Measurements from ENCODE around the gene POLR2F. TPM values are rescaled to one million over a fixed set of nuclear protein-coding genes. Genes with fewer than 3 reads are reported as not detected.

The POLR2F gene
- total RNA-seq, 1 donor from 2014 or later, result 30.6 TPM

DNA sequence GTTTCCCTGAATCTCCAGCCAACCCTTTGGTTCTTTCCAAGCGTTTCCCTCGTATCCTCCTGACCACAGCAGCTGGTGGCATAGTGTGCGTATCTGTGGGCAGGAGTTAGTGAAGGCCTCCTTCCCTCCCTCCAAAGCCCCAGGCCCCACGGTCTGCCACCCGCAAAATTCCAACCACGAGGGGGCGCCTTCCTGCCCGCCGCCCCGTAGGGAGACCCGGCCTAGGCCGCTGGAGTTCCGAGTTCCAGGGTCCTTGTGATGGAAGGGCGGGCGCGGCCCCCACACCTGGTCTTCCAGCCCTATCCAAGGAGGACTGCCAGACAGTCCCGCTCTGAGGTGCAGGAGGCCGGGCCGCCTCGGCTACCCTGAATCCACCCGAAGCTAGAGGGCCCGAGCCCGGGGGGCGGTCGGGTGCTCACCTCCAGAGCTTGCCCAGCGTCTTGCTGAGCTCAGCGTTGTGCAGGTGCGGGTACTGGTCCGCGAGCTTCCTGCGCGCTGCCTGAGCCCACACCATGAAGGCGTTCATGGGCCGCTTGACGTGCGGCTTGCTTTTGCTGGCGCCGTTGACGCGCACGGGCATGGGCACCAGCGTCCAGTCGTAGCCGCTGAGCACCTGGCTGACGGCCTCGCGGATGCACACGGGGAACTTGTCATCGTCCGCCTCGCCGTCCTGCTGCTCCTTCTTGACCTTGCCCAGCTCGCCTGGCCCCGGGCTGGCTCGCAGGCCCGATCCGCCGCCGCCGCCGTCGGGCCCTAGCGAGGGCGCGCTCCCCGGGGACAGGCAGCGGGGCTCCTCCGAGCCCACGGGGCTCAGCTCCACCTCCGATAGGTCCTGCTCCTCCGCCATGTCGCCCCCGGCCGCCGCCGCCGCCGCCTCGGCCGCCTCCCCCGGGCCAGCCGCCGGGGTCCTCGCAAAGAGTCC lies 29.7 kb downstream of the POLR2F start:
- DNase-seq, result no peak

DNA sequence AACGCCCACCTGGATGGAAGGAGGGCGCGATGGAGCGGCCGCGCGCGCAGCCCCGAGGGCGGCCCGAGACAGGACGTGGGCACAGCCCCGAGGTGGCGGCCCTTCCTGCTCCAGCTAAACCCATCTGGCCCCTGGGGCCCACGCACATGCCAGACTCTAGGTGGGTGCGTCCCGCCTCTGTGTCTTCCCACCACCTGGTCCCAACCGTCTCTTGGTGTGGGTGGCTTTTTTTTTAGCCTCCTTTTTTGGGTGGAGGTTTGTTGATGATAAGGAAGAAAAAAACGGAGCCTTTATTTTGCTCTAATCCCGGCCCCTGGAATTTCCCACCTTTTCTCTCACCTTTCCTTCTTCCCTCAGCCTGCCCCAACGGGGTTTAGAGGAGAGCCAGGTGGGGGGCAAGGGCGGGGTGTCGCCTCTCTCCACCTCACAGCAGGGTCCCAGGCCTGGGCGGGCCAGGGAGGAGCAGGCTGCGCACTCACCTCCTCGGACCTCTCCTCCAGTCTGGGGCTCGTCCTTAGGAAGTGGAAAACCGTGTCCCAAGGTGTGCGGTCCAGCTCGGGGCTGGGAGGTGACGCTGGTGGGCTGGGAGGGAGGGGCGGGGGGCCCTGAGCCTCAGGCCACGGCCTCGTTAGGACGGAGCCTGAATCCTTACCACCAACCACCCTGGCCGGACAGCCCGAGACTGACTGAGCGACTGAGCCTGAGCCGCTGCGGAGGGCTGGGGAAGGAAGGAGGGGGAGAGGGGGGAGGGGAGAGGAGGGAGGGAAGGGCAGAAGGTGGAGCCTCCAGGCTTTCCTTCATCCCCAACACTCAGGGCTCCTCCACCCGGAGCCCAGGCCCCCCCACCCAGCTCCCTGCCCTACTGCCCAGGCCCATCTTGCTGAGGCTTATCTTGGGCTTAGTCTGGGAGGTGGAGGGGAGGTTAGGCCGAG lies 30.6 kb downstream of the POLR2F start, which contains the start of gene SOX10:
TSS of gene SOX10 (minus strand) at position 696 of the 932 bp plus-strand sequence. CDS start 771 bp downstream, outside the sequence.
- no peak for DNase-seq

DNA sequence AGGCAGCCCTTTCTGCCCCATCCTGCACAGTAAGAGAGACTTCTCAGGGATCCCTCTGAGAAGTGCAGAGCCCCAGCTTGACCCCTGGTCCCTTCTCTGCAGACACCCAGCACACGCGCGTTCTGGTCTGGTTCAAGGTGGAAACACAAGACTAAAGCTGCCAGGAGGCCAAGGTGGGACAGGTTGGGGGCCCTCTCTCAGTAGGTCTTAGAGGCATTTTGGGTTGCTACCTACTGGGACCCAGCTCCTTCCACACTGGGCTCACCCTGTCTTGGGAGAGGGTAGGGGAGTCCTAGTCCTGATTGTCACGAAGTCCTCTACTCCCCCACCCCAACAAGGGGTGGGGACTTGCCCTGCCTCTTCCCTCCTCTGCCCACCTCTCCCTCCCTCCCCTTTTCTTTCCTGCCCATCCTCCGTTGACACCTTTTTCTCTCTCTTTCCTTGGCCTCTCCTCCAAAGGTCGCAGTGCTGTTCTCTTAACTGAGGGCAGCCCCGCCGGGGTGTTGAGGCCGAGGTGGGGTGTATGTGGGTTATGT lies 31.6 kb downstream of the POLR2F start:
- DNase-seq, result no peak

DNA sequence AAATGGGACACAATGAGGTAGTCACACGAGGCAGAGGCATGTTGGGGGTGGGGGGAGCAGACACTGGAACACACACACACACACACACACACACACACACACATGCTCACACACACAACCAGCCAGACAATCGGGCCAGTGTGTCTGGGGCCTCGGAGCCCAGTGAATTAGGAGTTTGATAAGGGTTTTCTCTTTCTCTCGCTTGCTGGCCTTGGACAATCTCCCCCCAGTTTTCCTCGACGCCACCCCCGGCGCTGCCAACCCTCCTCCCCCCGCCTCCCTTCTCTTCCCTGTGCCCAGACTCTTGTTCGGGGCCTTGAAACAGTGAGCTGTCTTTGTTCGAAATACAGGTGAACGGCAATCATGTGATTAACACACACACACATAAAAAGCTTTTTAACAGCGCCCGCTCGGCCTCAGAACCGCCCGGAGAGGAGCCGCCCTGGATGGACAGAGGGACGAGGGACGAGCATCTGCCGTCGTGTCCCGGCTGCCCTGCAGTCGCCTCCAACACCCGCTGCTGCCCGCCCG lies 32.3 kb downstream of the POLR2F start:
- no peak for DNase-seq

DNA sequence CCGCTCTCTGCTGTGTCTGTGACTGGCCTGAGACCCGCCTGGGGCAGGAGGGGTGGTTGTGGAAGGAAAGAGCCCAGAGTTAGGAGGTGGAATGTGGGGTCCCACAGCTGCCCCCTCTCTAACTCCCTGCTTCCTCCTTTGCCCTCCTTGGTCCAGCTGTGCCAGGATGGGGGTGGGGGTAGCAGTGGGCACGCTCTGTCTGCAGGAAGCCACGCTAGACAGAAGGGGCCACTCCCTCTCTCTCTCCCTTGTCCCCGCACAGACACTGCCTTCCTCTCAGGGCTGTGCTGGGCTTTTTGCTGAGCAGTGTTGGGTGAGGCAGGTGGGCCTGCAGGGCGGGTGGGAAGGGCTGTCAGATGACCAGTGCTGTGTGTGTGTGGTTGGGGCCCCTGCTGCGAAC lies 32.9 kb downstream of the POLR2F start:
- no peak for DNase-seq

DNA sequence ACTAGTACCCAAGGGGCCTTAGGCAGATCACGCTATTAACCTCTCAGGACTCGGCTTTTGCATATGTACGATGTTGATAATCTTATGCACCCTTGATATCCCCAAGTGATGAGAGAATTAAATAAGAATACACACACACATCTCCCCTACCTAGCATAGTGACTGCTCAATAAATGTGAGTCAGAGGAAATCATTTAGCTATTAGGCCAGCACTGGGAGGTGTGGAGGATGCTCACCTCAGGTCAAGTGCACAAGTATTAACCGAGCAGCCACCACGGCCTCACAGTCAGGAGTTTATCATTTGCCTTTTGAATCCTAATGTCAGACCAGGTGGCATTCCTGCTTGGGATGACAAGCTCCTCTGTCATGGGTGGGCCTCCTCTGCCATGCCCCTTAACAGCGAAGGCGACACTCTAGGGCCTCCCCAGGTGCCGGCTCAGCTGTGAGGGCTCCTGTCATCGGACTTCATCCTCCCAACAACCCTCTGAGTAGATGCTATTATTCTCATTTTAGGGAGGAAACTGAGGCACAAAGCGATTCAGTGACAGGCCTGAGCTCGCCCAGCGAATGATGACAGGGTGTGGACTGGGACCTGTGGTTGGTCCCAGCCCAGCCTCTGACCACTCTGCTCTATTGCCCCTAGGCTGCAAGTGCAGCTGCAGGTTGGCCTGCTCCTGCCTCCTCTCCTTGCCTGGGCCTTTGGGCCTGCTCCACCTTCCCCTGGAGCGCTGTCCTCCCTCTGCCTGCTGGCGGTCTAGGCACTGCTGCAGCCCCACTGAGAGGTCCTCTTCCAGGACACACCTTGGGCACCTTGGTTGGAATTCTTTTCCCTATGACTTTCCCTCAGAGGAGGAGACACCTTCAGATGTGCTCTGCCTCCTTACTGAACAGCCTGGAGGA lies 35.9 kb downstream of the POLR2F start:
- no peak for DNase-seq

DNA sequence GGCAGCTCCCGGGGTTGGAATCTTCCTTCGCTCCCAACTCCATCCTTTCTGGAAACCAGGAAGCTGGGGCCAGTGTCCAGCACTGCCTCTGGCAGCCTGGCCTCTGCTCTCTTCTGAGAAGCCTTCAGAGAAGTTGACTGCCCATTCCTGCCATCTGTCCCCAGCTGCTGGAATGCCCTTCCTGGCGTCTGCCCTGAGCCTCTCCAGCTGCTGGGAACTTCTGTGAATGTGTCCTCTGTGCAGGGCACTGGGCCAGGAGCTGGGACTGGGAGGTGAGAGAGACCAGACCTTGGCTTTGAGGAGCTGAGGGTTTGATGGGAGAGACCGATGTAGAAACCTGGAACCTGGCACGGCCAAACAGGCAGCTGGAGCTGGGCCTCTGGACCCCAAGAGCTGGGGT lies 36.8 kb downstream of the POLR2F start:
- no peak for DNase-seq

DNA sequence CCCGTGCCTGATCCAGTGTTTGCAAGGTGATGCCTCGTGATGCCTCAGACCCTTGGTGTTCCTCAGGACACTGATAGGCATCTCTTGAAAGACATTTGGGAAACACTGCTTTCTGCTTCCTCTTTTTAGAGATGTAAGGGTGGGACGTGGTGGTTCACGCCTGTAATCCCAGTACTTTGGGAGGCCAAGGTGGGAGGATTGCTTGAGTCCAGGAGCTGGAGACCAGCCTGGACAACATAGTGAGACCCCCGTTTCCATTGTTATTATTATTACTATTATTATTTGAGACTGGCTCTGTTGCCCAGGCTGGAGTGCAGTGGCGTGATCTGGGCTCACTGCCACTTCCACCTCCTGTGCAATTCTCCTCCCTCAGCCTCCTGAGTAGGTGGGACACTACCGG lies 37.4 kb downstream of the POLR2F start:
- no peak for DNase-seq

DNA sequence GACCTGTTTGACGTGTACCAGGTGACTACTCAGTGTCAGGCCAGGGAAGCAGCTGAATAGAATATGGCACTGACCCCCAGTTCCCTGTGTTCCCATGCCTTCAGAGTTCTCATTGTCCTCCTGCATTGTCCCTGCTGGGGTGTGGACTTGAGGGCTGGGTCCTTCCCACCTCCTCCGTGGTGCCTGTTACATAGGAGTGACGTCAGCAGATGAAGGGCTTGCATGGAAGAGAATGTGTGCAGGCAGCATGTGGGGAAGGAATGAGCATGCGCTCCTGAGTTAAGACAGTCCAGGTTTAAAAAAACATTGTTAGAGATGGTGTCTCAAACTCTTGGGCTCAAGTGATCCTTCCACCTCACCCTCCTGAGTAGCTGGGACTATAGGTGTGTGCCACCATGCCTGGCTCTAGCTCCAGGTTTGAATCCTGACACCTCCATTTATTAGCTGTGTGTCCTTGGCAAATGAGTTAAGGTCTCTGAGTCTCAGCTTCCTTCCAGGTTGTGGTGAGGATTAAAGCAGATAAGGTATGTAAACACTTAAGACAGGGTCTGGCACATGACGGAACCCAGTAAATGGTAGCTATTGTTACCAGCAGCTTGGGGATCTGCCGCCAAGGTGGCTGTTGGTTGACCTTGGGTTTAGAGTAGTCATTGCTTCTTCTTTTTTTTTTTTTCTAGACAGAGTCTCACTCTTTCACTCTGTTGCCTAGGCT lies 38.4 kb downstream of the POLR2F start:
- DNase-seq, result no peak

DNA sequence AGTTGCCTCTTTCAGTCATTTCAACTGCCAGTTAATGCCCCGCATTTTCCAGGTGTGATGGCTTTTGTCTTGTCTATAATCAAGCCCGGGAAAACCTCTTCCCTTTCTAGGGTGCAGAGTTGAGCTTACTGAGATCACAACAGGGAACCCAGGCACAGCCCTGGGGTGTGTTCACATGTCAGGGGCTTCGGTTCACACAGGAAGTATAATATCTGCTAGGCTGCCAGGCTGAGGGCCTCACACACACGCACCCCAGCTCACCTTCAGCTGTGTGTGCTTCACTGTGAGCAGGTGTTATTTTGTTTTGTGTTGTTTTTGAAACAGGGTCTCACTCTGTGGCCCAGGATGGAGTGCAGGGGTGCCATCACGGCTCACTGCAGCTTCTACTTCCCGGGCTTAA lies 40.5 kb downstream of the POLR2F start:
- no peak for DNase-seq

DNA sequence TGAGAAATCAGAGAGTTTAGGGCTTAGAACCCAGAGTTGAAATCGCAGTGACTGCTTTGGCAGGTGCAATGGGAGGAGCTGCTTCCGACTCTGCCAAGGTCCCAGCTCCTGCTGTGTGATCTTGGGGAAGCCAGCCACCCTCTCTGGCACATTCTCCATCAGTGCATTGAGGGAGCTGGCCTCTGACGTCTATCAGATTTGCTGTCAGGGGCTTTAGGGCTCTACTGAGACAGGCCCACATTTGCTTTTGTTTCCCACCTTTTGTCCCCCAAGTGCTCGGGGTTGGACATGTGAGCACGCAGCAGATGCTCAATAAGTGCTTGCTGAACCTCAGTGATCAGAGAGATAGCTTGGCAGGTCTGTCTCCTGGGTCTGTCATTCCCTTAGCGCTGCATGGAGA lies 41.5 kb downstream of the POLR2F start:
- no peak for DNase-seq

DNA sequence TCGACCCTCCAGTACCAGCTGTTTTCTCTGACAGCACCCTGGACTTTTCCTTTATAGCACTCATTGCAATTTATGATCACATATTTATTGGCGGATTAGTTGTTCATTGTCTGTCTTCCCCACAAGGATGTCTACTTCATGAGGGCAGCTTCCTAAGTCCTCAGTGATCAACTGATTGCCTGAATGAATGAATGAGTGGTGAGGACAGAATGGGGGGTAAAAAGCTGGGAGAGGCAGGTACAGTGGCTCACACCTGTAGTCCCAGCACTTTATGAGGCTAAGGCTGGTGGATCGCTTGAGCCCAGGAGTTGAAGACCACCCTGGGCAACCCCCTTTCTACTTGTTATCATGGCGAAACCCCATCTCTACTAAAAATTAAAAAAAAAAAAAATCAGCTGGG lies 42.0 kb downstream of the POLR2F start:
- DNase-seq, result no peak

DNA sequence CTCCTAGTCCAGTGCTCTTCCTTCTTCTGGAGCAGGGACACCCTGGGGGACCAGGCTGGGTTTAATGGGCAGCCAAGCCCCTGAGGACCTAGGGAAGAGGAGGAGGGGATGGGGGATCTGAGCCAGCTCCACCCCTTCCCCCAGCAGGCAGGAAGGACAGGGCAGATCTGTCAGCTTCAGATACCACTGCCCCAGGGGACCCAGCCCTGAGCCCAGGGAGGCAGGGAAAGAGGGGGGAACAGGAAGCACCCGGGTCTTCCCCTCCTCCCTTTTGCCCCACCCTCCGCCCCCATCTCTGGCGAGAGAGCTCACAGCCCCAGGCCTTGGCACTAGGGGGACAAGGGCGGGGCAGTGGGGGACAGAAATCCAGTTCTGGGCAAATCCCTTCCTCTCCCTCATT lies 42.6 kb downstream of the POLR2F start:
- peak; percentile 17 for DNase-seq

DNA sequence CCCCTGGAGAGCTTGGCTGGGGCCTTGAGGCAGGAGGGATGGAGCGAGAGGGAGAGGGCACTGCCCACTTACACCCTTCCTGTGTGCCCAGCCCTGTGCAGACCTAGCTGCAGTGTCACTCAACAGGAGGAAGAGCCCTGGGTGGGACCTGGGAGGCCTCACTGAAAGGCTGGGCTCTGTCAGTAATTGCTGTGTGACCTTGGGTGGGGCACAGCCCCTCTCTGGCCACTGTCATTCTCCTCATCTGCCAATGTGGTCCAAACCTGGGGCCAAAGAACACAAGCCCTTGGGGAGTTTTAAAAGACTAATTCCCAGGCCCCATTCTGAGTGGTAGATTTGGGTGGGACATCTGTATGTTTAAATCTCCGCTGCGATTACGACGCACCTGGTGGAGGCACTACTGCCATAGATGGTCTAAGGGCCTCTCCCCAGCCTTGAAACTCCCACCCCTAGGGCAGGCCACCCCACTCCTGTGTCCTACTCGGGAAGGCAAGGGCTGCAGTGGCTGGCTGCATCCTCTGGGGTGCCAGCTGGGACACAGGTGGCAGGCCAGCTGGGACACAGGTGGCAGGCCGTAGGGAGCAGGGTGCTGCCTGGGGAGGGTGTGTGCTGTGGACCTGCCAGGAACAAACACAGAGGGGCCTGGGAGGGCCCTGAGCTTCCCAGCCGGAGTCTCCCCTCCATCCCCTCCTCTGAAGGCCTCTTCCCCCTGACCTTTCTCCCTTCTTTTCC lies 43.2 kb downstream of the POLR2F start:
- no peak for DNase-seq

DNA sequence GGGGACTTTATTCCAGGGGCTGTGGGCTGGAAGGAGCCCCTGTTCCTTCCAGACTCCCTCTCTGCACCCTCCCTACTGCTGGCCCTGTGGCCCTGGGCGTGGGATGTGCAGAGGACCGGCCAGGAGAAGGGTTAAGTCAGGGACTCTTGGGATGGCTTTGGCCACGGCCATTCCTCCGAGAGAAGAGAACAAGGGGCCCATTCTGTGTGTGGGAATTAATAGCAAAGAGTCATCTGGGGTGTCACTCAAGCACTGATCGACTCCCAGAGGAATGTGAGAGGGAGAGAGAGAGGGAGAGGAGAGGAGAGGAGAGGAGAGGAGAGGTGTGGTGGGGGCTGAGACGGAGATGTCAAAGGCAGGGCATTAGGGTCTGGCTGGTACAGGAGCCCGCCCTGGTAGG lies 45.0 kb downstream of the POLR2F start:
- no peak for DNase-seq

DNA sequence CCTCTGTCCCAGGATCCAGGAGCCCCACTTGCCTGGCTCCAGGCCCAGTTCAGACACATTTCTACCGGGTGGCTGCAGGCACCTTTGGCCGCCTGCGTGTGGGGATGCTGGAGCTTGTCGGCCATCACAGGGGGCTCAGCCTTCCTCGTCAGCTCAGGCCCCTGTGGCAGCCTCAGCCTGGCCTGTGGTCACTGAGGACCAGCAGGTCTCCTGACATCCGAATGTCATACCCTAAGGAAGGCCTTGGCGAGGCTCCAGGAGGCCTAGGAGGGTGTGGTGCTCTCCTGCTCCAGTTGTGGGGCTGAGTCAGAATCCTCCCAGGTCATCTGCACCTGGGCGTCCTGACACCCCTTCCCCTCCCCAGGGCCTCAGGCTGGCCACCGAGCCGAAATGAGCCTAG lies 45.7 kb downstream of the POLR2F start:
- DNase-seq, result no peak

DNA sequence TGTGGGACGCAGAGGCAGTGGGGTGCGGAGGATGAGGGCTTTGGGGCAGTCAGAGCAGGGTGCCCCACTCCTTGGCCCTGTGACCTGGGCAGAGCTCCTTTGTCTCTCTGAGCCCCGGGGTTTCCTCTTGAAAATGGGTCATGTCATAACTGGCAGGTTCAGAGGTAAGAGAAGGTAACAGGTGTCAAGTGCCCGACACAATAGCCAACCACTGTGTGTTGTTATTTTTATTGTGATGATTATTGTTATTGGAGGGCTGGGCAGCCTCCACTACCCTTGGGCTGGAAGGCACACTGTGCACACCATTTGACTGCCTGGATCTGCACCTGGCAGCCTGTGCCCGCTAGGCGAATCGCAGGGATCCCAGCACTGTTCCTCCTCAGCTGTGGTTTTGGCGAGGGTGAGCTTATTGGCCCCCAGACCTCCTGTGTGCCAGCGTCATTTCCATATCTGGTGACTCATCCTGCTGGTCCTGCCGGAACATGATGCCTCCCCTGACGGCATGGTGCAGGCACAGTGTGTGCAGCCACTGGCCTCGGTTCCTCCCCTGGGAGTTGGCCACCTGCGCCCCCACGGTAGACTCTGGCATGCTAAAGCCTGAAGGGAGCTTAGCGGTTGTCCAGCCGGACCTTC lies 46.3 kb downstream of the POLR2F start:
- DNase-seq, result no peak

DNA sequence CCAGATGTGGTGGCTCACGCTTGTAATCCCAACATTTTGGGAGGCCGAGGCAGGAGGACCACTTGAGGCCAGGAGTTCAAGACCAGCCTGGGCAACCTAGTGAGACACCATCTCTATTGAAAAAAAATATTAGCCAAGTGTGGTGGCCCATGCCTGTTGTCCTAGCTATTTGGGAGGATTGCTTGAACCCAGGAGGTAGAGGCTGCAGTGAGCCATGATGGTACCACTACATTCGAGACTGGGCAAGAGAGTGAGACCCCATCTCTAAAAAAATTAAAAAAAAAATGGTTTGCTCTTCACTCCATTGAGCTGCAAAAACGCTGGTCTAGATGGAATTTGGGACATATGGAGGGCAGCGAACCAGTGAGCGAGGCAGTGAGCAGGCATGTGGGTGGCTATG lies 52.4 kb downstream of the POLR2F start:
- no peak for DNase-seq

DNA sequence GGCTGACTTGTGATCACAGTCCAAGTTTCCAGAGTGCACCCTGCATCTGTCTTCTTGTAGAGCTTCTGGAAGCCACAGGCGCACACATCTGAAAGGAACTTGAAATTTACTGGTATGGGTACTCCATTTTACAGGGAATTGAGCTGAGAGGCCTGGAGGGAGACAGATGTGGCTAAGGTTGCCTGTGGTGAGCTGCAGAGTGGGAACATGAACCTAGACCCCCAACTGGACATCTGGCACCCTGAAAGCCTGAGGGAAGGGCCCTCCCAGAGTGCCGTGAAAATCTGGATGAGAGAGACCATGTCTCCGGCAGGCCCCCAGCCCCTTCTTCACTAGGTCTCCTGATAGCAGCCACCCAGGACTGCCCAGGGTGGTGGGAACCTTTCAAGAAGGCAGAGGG lies 53.4 kb downstream of the POLR2F start:
- no peak for DNase-seq

Data from skin of body (tissue), 2 donors.